ENCODE results near the gene SOD2. TPM values are rescaled to one million over a fixed set of nuclear protein-coding genes. Genes with fewer than 3 reads are reported as not detected.

The SOD2 gene
- total and polyA plus RNA-seq, 9 of the 15 experiments (the other 6 are each of a cell fraction or from before 2014, with no cell fraction given), result 39.8 to 140 (median 95.8) TPM

DNA sequence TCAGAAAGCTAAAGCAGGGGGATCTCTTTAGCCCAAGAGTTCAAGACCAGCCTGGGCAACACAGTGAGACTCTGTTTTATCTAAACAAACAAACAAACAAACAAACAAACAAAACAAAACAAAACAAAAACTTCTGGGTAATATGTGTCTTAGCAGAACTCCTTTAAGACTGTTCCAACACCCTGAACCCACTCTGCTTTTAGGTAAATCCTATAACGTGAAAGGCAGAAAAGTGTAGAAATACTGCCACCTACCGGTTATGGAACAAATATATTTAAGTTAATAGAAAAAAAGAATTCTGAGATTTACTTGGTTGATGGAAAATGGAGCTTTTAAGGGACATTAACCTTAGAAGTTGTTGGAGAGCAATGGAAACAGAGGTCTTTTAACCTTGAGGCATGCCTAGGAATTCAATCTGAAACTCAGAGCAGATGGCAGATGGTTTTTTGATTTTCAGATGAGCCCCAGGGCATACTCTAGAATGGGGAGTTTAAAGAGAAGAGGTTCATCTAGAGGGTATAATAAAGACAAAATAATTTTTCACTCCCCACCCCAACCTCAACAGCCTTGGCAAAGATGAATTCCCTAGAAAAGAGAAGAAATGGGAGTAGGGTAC lies 38.5 kb downstream of the SOD2 start (continued):
- TF ChIP-seq, protein P1, sequence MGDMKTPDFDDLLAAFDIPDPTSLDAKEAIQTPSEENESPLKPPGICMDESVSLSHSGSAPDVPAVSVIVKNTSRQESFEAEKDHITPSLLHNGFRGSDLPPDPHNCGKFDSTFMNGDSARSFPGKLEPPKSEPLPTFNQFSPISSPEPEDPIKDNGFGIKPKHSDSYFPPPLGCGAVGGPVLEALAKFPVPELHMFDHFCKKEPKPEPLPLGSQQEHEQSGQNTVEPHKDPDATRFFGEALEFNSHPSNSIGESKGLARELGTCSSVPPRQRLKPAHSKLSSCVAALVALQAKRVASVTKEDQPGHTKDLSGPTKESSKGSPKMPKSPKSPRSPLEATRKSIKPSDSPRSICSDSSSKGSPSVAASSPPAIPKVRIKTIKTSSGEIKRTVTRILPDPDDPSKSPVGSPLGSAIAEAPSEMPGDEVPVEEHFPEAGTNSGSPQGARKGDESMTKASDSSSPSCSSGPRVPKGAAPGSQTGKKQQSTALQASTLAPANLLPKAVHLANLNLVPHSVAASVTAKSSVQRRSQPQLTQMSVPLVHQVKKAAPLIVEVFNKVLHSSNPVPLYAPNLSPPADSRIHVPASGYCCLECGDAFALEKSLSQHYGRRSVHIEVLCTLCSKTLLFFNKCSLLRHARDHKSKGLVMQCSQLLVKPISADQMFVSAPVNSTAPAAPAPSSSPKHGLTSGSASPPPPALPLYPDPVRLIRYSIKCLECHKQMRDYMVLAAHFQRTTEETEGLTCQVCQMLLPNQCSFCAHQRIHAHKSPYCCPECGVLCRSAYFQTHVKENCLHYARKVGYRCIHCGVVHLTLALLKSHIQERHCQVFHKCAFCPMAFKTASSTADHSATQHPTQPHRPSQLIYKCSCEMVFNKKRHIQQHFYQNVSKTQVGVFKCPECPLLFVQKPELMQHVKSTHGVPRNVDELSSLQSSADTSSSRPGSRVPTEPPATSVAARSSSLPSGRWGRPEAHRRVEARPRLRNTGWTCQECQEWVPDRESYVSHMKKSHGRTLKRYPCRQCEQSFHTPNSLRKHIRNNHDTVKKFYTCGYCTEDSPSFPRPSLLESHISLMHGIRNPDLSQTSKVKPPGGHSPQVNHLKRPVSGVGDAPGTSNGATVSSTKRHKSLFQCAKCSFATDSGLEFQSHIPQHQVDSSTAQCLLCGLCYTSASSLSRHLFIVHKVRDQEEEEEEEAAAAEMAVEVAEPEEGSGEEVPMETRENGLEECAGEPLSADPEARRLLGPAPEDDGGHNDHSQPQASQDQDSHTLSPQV (IDR thresholded peaks at IDR 0.05), result no peak
- TF ChIP-seq PTBP1 (IDR thresholded peaks at IDR 0.05; ENCODE audit: low read depth, low read length) (no peak), ZNF740 (CRISPR knock-in tag; IDR thresholded peaks at IDR 0.05) (no peak), ZNF740 (tag; IDR thresholded peaks at IDR 0.05) (no peak), CTCF (IDR thresholded peaks at IDR 0.05 in 2 of 3, conservative IDR thresholded peaks at IDR 0.05 in 1 of 3; ENCODE audit: insufficient read depth in 2 of 3, low read depth in 1 of 3, low read length in 3 of 3) (peak; percentile 52 to 75 (median 62); a peak in 5 of 6 replicates), ZNF584 (CRISPR knock-in tag; IDR thresholded peaks at IDR 0.05; ENCODE audit: low read depth) (no peak), CC2D1A (IDR thresholded peaks at IDR 0.05) (no peak), ZFP30 (CRISPR knock-in tag; IDR thresholded peaks at IDR 0.05; ENCODE audit: borderline replicate concordance) (no peak), BCL6 (CRISPR knock-in tag; IDR thresholded peaks at IDR 0.05) (no peak), ETV1 (tag; conservative IDR thresholded peaks at IDR 0.05; ENCODE audit: low read depth) (no peak), ZNF140 (CRISPR knock-in tag; IDR thresholded peaks at IDR 0.05) (no peak), THRB (CRISPR knock-in tag; conservative IDR thresholded peaks at IDR 0.05) (0 out of 2 replicates have a peak, but pooled peaks have one; percentile 9), NCOA4 (IDR thresholded peaks at IDR 0.05; ENCODE audit: partially characterized antibody) (no peak), ZFP1 (CRISPR knock-in tag; IDR thresholded peaks at IDR 0.05) (no peak), CGGBP1 (CRISPR knock-in tag; IDR thresholded peaks at IDR 0.05) (no peak), TCF7L2 (IDR thresholded peaks at IDR 0.05; ENCODE audit: low read depth, low read length) (no peak), ZNF41 (CRISPR knock-in tag; conservative IDR thresholded peaks at IDR 0.05) (0 out of 2 replicates have a peak, but pooled peaks have one; percentile 40)
- TF ChIP-seq, protein P2, sequence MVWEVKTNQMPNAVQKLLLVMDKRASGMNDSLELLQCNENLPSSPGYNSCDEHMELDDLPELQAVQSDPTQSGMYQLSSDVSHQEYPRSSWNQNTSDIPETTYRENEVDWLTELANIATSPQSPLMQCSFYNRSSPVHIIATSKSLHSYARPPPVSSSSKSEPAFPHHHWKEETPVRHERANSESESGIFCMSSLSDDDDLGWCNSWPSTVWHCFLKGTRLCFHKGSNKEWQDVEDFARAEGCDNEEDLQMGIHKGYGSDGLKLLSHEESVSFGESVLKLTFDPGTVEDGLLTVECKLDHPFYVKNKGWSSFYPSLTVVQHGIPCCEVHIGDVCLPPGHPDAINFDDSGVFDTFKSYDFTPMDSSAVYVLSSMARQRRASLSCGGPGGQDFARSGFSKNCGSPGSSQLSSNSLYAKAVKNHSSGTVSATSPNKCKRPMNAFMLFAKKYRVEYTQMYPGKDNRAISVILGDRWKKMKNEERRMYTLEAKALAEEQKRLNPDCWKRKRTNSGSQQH (CRISPR knock-in tag; IDR thresholded peaks at IDR 0.05), result peak; percentile 58; the same call in 1 of the 2 replicates
